AG10803 (cell line): ENCODE data around the gene MS4A14.

Experiments
- DNase-seq: peaks from one replicate; pipeline ENCODE4 v3.0.0; 2010; ENCODE audit warnings: low read depth
- H3K4me3 ChIP-seq: 2 replicates; pipeline ENCODE4 v1.5.1; 2011; ENCODE audit warnings: mild to moderate bottlenecking, low read length, control low read depth
- CTCF ChIP-seq: conservative IDR thresholded peaks from 2 replicates; pipeline ENCODE4 v1.5.1; 2011; ENCODE audit warnings: mild to moderate bottlenecking, low read length, control low read depth, inconsistent platforms

MS4A14 gene

GRCh38 chr11:60390419-60390818 is 5.8 kb upstream of the MS4A14 start:
- no peak overlapping the region for H3K4me3 ChIP-seq
- DNase-seq = no peak
- no peak for TF ChIP-seq CTCF

GRCh38 chr11:60392361-60392760 is 3.9 kb upstream of the MS4A14 start:
- TF ChIP-seq CTCF = no peak
- DNase-seq = no peak
- no peak overlapping the region for H3K4me3 ChIP-seq

GRCh38 chr11:60393016-60393415 is 3.2 kb upstream of the MS4A14 start:
- no peak for TF ChIP-seq CTCF
- no peak overlapping the region for H3K4me3 ChIP-seq
- DNase-seq = no peak

GRCh38 chr11:60394666-60395380 is 1.4 kb upstream of the MS4A14 start:
- no peak for TF ChIP-seq CTCF
- no peak for DNase-seq
- H3K4me3 ChIP-seq = no peak overlapping the region

- no peak for DNase-seq
- no peak for TF ChIP-seq CTCF
- no peak overlapping the region for H3K4me3 ChIP-seq
Measured at GRCh38 chr11:60396799-60397198, 540 bp downstream of the MS4A14 start.

GRCh38 chr11:60420015-60420414 is 23.8 kb downstream of the MS4A14 start:
- no peak for TF ChIP-seq CTCF

GRCh38 chr11:60422609-60423008 is 26.4 kb downstream of the MS4A14 start:
- H3K4me3 ChIP-seq = no peak overlapping the region
- DNase-seq = no peak
- TF ChIP-seq CTCF = no peak

More at GRCh38 chr11:60420015-60420414, 23.8 kb downstream of the MS4A14 start:
- no peak overlapping the region for H3K4me3 ChIP-seq
- no peak for DNase-seq
